22Rv1 (cell line): Measurements from ENCODE around the gene TCL1B.

Experiments
- CTCF ChIP-seq: fragments of 450-650 bp; IDR thresholded peaks from 2 replicates; pipeline ENCODE4 v1.5.1; 2017; ENCODE audit warnings: mild to moderate bottlenecking
- ZFX ChIP-seq: fragments of 450-650 bp; IDR thresholded peaks from 2 replicates; pipeline ENCODE4 v1.6.1; 2017; ENCODE audit warnings: antibody characterized with exemption, borderline replicate concordance

GRCh38 chr14:95647926-95648325 is 38.3 kb upstream of the TCL1B start:
- no peak for TF ChIP-seq CTCF
- TF ChIP-seq ZFX, result no peak
